Mucosa of descending colon (tissue), 3 donors: ENCODE measurements around the gene IRF7. TPM values are rescaled to one million over a fixed set of nuclear protein-coding genes. Genes with fewer than 3 reads are reported as not detected.

ENCODE experiments used
- ATAC-seq: fragments of 200-7000 bp; cut with Tn5 transposase; one replicate; pipeline ENCODE4 v1.9.1; 2020; ENCODE audit warnings: mild to moderate bottlenecking, moderate library complexity
- DNase-seq, 3 donors: peaks; one replicate each; pipeline ENCODE4 v3.0.0-alpha.2; 2020
- H3K36me3 ChIP-seq: fragments of 200-600 bp; one replicate; pipeline ENCODE4 v1.8.0; 2021; ENCODE audit warnings: low read depth, mild to moderate bottlenecking
- H3K4me1 ChIP-seq: fragments of 200-600 bp; one replicate; pipeline ENCODE4 v1.8.0; 2021; ENCODE audit warnings: low read depth, mild to moderate bottlenecking
- H3K4me3 ChIP-seq: fragments of 200-600 bp; one replicate; pipeline ENCODE4 v1.8.0; 2021; ENCODE audit warnings: mild to moderate bottlenecking
- H3K9me3 ChIP-seq: fragments of 200-600 bp; one replicate; pipeline ENCODE4 v1.8.0; 2021; ENCODE audit warnings: mild to moderate bottlenecking
- CTCF ChIP-seq: fragments of 200-600 bp; IDR thresholded peaks from one replicate; pipeline ENCODE4 v1.8.0; 2022; ENCODE audit warnings: antibody characterized with exemption, mild to moderate bottlenecking
- intact Hi-C, 2 donors: fragments of 100-400 bp; cut with DNase I in 1 of 2; cut with micrococcal nuclease in 1 of 2; formaldehyde crosslinking; loops; one replicate each; pipeline versions ENCODE4 v1.11.0 to v1.11.1; 2022; cut with DNase I, micrococcal nuclease
- long read RNA-seq, 2 donors: library from polyadenylated mRNA; unstranded; transcript quantifications; one replicate each; pipeline ENCODE4 v2.0.0, GENCODE V29; 2019 to 2021
- total RNA-seq, 3 donors: library from RNA; stranded (reverse); fragmentation: NEBNext Ultra II Directional in 2 of 3; extraction: Animal tissue kit (Norgen Biotek cat#: 25700) in 2 of 3; gene quantifications; one replicate each; pipeline versions ENCODE4 v1.2.1 to v1.2.4, GENCODE V29; 2021 to 2023
- donor health status: DM: no; HTN: no; CAD: no; lungs with moderate emphysema.
- donor health status: DM: no; HTN: no; CAD: no.
- donor health status: DM: no; HTN: yes; CAD: no.

The IRF7 gene
- 10 to 100 TPM; 26.9 to 36.1 (median 27.8) TPM for total RNA-seq
- long read RNA-seq, donor 1, transcript IRF7-205 (11 exons, 1,974 nt), result major isoform, 28 of 79 reads
- long read RNA-seq, donor 1, transcript IRF7-202 (10 exons, 1,807 nt), result minor isoform, 5 of 79 reads
- long read RNA-seq, donor 1, partial matches to known transcripts, result 8 of 79 reads
- long read RNA-seq, donor 1, other reads (novel, unspliced or antisense), result 34 of 79 reads
- long read RNA-seq, donor 2, transcript IRF7-205 (11 exons, 1,974 nt), result major isoform, 9 of 44 reads
- long read RNA-seq, donor 2, partial matches to known transcripts, result 6 of 44 reads
- long read RNA-seq, donor 2, other reads (novel, unspliced or antisense), result 22 of 44 reads

GRCh38 chr11:615504-616319 lies at the start of gene IRF7:
Gene IRF7, minus strand, starts transcription at chr11:615950. Its CDS starts 586 bp downstream, at chr11:615364.
- DNase-seq (peak; percentile 97 to 98 (median 97)), ATAC-seq (peak; percentile 73)
- intact Hi-C loops, result no loop called here
- TF ChIP-seq CTCF, result no peak
- H3K9me3 ChIP-seq, result no peaks in the 10 kb centered on the region
- peaks cover 4% of the 10 kb centered on the region for H3K36me3 ChIP-seq
- H3K4me3 ChIP-seq, result peak within 1 kb of the TSS; percentile 32
- H3K4me1 ChIP-seq, result peaks cover 29% of the 10 kb centered on the region

GRCh38 chr11:665062-665703 lies 49.4 kb upstream of the IRF7 start:
- intact Hi-C loops, result loop anchor here in 1 of 2 donors (10.0 kb wide), 1 partner anchor 60 kb away; no protein-coding TSS in a partner anchor
- ATAC-seq, result no peak
- no peaks in the 10 kb centered on the region for H3K36me3 ChIP-seq
- no peak for TF ChIP-seq CTCF
- no peak for DNase-seq
- H3K9me3 ChIP-seq, result no peaks in the 10 kb centered on the region
- H3K4me1 ChIP-seq, result no peaks in the 10 kb centered on the region
- H3K4me3 ChIP-seq, result no peak overlapping the region

GRCh38 chr11:662689-663274 lies 47.0 kb upstream of the IRF7 start:
- H3K36me3 ChIP-seq, result no peaks in the 10 kb centered on the region
- DNase-seq, result peak; percentile 72 to 86 (median 83)
- no peaks in the 10 kb centered on the region for H3K4me1 ChIP-seq
- ATAC-seq, result peak; percentile 94
- no peaks in the 10 kb centered on the region for H3K9me3 ChIP-seq
- intact Hi-C loops, result loop anchor here (5.0 to 10.0 kb wide), 2 partner anchors 62 to 65 kb away; no protein-coding TSS in a partner anchor
- peak; percentile 66 for TF ChIP-seq CTCF
- no peak overlapping the region for H3K4me3 ChIP-seq

GRCh38 chr11:660681-661444 lies 45.1 kb upstream of the IRF7 start:
- no peak for DNase-seq
- intact Hi-C loops, result loop anchor here (5.0 to 10.0 kb wide), 2 partner anchors 64 to 66 kb away; no protein-coding TSS in a partner anchor
- no peak for ATAC-seq
- Histone ChIP-seq H3K4me1 (no peaks in the 10 kb centered on the region), H3K4me3 (no peak overlapping the region), H3K9me3 (no peaks in the 10 kb centered on the region), H3K36me3 (no peaks in the 10 kb centered on the region)
- TF ChIP-seq CTCF, result no peak
